OCI-LY3 (cell line): Measurements from ENCODE around the gene GORASP2.
"Not testable (repeated sequence)": the region's sequence is repeated elsewhere in the genome, so short reads cannot be mapped to it uniquely, and the experiment has no call there.

Source experiments
- H2AFZ ChIP-seq: fragments of 200-600, 300-600 bp; shearing (Covaris generic); 2 replicates; pipeline ENCODE4 v1.6.0; 2014; ENCODE audit warnings: antibody characterized with exemption, low read depth, low read length
- H3K27ac ChIP-seq: fragments of 200-600, 300-600 bp; sonication (generic); 2 replicates; pipeline ENCODE4 v1.5.1; 2014; ENCODE audit warnings: mild to moderate bottlenecking, low read length, moderate library complexity, mixed read lengths
- H3K27me3 ChIP-seq: fragments of 200-600, 300-600 bp; sonication (generic); 2 replicates; pipeline ENCODE4 v1.6.1; 2014; ENCODE audit warnings: low read depth, low read length, mixed read lengths
- H3K36me3 ChIP-seq: fragments of 200-600, 300-600 bp; sonication (generic); replicated peaks from 2 replicates; pipeline ENCODE3; 2014; ENCODE audit warnings: low read depth, low read length, mixed read lengths
- H3K4me1 ChIP-seq: fragments of 300-600, 200-600 bp; sonication (generic); 2 replicates; pipeline ENCODE4 v1.6.1; 2014; ENCODE audit warnings: low read length, mixed read lengths
- H3K4me2 ChIP-seq: fragments of 200-600, 300-600 bp; sonication (generic); 2 replicates; pipeline ENCODE4 v1.6.1; 2014; ENCODE audit warnings: low read length, mixed read lengths
- H3K4me3 ChIP-seq: fragments of 300-600, 200-600 bp; sonication (generic); 2 replicates; pipeline ENCODE4 v1.5.1; 2014; ENCODE audit warnings: antibody characterized with exemption, mild to moderate bottlenecking, low read length, moderate library complexity
- H3K79me2 ChIP-seq: fragments of 300-600, 200-600 bp; shearing (Covaris generic); 2 replicates; pipeline ENCODE4 v1.6.1; 2014; ENCODE audit warnings: mild to moderate bottlenecking, low read length, mixed read lengths
- H3K9ac ChIP-seq: fragments of 300-600, 200-600 bp; shearing (Covaris generic); 2 replicates; pipeline ENCODE4 v1.6.0; 2014; ENCODE audit warnings: mild to moderate bottlenecking, low read length, moderate library complexity
- H3K9me3 ChIP-seq: fragments of 200-600, 300-600 bp; shearing (Covaris generic); 2 replicates; pipeline ENCODE4 v1.6.1; 2014; ENCODE audit warnings: low read length, mixed read lengths; ENCODE audit not compliant: insufficient read depth
- H4K20me1 ChIP-seq: fragments of 200-600, 300-600 bp; sonication (generic); 2 replicates; pipeline ENCODE4 v1.6.1; 2016; ENCODE audit warnings: low read length, mixed read lengths; ENCODE audit not compliant: insufficient read depth
- EZH2phosphoT487 ChIP-seq: fragments of 200-600 bp; shearing (Covaris generic); IDR thresholded peaks from 2 replicates; pipeline ENCODE4 v1.6.1; 2018; ENCODE audit warnings: antibody characterized with exemption, mixed run types, low read depth
- TF ChIP-seq, protein P1 (sequence below): fragments of 200-600, 300-600 bp; sonication (generic); IDR thresholded peaks from 2 replicates; pipeline ENCODE4 v1.5.1; 2014; ENCODE audit warnings: antibody characterized with exemption, low read length, low read depth

The GORASP2 gene

DNA sequence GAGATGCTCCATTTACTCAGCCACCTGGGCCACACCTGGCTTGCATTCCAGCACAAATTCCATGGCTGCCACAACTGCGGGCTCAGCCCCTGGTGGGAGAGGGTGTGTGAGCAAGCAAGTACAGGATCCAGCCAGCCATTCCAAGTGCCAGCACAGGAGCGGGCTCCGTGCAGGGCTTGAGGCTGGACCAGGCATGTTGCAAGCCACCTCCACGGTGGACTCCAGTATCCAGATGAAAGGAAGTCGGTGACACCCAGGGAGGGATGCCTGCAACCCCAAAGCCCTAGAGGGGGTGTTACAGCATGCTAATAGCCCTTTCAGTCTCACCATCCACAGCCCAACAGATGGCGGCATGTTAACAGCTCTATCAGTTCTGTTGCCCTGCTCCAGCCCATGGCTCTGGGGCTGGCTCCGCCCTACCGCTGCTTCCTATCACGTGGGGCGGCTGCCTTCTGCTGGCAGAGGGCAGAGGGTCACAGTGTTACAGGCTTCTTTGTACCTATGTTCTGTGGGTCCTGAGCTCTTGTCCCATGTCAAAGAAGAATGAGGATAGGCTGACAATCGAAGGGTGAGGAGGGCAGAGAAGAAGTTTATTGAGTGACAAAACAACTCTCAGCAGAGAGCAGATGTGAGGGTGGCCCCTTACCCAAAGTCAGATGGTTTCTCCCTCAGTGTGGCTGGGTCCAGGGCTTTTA lies 11.7 kb upstream of the GORASP2 start:
- Histone ChIP-seq H3K79me2 (no peaks in the 10 kb centered on the region), H3K4me3 (no peak overlapping the region), H3K4me2 (no peak overlapping the region), H3K4me1 (peaks cover 4% of the 10 kb centered on the region), H3K27me3 (no peaks in the 10 kb centered on the region), H4K20me1 (no peaks in the 10 kb centered on the region), H3K36me3 (no peaks in the 10 kb centered on the region), H3K9me3 (peaks cover 23% of the 10 kb centered on the region; the same call in 1 of the 2 replicates), H3K9ac (no peak overlapping the region), H3K27ac (no peak overlapping the region), H2AFZ (no peak overlapping the region)
- TF ChIP-seq, protein P1, sequence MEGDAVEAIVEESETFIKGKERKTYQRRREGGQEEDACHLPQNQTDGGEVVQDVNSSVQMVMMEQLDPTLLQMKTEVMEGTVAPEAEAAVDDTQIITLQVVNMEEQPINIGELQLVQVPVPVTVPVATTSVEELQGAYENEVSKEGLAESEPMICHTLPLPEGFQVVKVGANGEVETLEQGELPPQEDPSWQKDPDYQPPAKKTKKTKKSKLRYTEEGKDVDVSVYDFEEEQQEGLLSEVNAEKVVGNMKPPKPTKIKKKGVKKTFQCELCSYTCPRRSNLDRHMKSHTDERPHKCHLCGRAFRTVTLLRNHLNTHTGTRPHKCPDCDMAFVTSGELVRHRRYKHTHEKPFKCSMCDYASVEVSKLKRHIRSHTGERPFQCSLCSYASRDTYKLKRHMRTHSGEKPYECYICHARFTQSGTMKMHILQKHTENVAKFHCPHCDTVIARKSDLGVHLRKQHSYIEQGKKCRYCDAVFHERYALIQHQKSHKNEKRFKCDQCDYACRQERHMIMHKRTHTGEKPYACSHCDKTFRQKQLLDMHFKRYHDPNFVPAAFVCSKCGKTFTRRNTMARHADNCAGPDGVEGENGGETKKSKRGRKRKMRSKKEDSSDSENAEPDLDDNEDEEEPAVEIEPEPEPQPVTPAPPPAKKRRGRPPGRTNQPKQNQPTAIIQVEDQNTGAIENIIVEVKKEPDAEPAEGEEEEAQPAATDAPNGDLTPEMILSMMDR, result no peak
- no peak for TF ChIP-seq EZH2phosphoT487

- TF ChIP-seq EZH2phosphoT487, result no peak
- TF ChIP-seq, protein P1, result no peak
- Histone ChIP-seq H3K9ac (no peak overlapping the region), H3K27me3 (no peaks in the 10 kb centered on the region), H3K4me1 (peaks cover 10% of the 10 kb centered on the region), H3K36me3 (peaks cover 2% of the 10 kb centered on the region), H3K9me3 (peaks cover 20% of the 10 kb centered on the region; the same call in 1 of the 2 replicates), H3K4me2 (no peak overlapping the region), H2AFZ (no peak overlapping the region), H3K27ac (no peak overlapping the region), H4K20me1 (no peaks in the 10 kb centered on the region), H3K4me3 (no peak overlapping the region), H3K79me2 (no peaks in the 10 kb centered on the region)
Measured at GRCh38 chr2:170917957-170918356, 11.1 kb upstream of the GORASP2 start.

- H2AFZ ChIP-seq, H4K20me1 ChIP-seq, H3K79me2 ChIP-seq, H3K4me3 ChIP-seq, H3K9ac ChIP-seq, H3K27me3 ChIP-seq, H3K27ac ChIP-seq, H3K4me2 ChIP-seq: not testable (repeated sequence)
- H3K36me3 ChIP-seq, result peaks cover 29% of the 10 kb centered on the region
- H3K9me3 ChIP-seq, result peaks cover 34% of the 10 kb centered on the region
- peaks cover 13% of the 10 kb centered on the region for H3K4me1 ChIP-seq
Measured at GRCh38 chr2:170921873-170922272, 7.2 kb upstream of the GORASP2 start.

GRCh38 chr2:170922634-170923494 lies 6.2 kb upstream of the GORASP2 start:
- Histone ChIP-seq H3K27me3 (no peaks in the 10 kb centered on the region), H3K9ac (no peak overlapping the region), H2AFZ (no peak overlapping the region), H3K4me2 (peak overlapping the region; percentile 35; the same call in 1 of the 2 replicates), H3K9me3 (peaks cover 30% of the 10 kb centered on the region), H3K27ac (peak overlapping the region; percentile 58), H3K4me3 (no peak overlapping the region), H3K79me2 (no peaks in the 10 kb centered on the region), H4K20me1 (no peaks in the 10 kb centered on the region), H3K4me1 (peaks cover 14% of the 10 kb centered on the region), H3K36me3 (peaks cover 29% of the 10 kb centered on the region)
- TF ChIP-seq EZH2phosphoT487, result no peak
- TF ChIP-seq, protein P1, result no peak
